Cardiac muscle cell (in vitro differentiated cells and primary cell): ENCODE data around the gene TKT. TPM values are rescaled to one million over a fixed set of nuclear protein-coding genes. Genes with fewer than 3 reads are reported as not detected.

Experiments used
- DNase-seq, 2 donors: peaks; one replicate each; pipeline versions ENCODE4 v3.0.0 to v3.0.0-alpha.2; 2010 to 2017; ENCODE audit warnings: low read depth in 1 of 2, low spot score in 1 of 2
- H3K27ac ChIP-seq: fragments of 200-600 bp; sonication (generic); 2 replicates; pipeline ENCODE4 v1.5.1; 2016
- H3K27me3 ChIP-seq: fragments of 200-600 bp; sonication (generic); 2 replicates; pipeline ENCODE4 v1.6.0; 2016; ENCODE audit warnings: control low read depth
- H3K36me3 ChIP-seq: fragments of 200-600 bp; sonication (generic); 2 replicates; pipeline ENCODE4 v1.5.1; 2016; ENCODE audit warnings: control low read depth
- H3K4me1 ChIP-seq: fragments of 200-600 bp; sonication (generic); 2 replicates; pipeline ENCODE4 v1.8.1; 2017; ENCODE audit warnings: low read depth, mild to moderate bottlenecking, mixed run types
- H3K4me3 ChIP-seq: fragments of 200-600 bp; sonication (generic); 2 replicates; pipeline ENCODE4 v1.5.1; 2016; ENCODE audit warnings: mild to moderate bottlenecking
- H3K9me3 ChIP-seq: fragments of 200-600 bp; sonication (generic); 2 replicates; pipeline ENCODE4 v1.5.1; 2017; ENCODE audit warnings: low read depth, mild to moderate bottlenecking, control low read depth
- CTCF ChIP-seq: IDR thresholded peaks from 2 replicates; pipeline ENCODE4 v1.5.1; 2012; ENCODE audit warnings: low read depth, mild to moderate bottlenecking, low read length
- polyA plus RNA-seq: library from polyadenylated mRNA; unstranded; fragments of >200 nt; fragmentation: Nextera tagmentation; extraction: Ambion mirVana; gene quantifications from 2 replicates; pipeline ENCODE4 v1.2.1, GENCODE V29; 2016
- total RNA-seq: library from RNA; depleted of rRNA; stranded (reverse); fragments of >200 nt; gene quantifications from 2 replicates; pipeline ENCODE4 v1.2.3, GENCODE V29; 2016

Gene TKT
- total and polyA plus RNA-seq, 2 experiments from 2014 or later = 70.9 to 119 TPM

GRCh38 chr3:53217175-53217574 lies 38.6 kb downstream of the TKT start:
- no peaks in the 10 kb centered on the region for H3K4me1 ChIP-seq
- no peaks in the 10 kb centered on the region for H3K27me3 ChIP-seq
- H3K36me3 ChIP-seq = no peaks in the 10 kb centered on the region
- H3K27ac ChIP-seq = no peak overlapping the region
- no peak for DNase-seq
- no peaks in the 10 kb centered on the region for H3K9me3 ChIP-seq
- H3K4me3 ChIP-seq = no peak overlapping the region
- TF ChIP-seq CTCF = no peak

GRCh38 chr3:53216723-53217122 lies 39.1 kb downstream of the TKT start:
- no peaks in the 10 kb centered on the region for H3K36me3 ChIP-seq
- DNase-seq = no peak
- H3K4me3 ChIP-seq = no peak overlapping the region
- H3K27me3 ChIP-seq = no peaks in the 10 kb centered on the region
- no peaks in the 10 kb centered on the region for H3K4me1 ChIP-seq
- no peak for TF ChIP-seq CTCF
- no peaks in the 10 kb centered on the region for H3K9me3 ChIP-seq
- H3K27ac ChIP-seq = no peak overlapping the region

DNA sequence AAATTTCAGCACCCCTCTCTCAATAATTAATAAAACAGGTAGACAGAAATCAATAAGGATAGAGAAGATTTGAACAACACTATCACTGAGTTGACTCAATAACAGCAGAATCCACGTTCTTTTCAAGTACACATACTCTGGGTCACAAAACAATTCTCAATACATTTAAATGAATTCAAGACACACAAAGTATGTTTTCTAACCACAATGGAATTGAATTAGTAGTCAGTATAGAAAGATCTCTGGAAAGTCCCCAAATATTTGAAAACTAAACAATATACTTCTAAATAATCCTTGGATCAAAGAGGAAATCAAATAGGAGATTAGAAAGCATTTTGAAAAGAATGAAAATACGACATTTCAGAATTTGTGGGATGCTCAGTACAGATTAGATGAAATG lies 40.0 kb downstream of the TKT start:
- Histone ChIP-seq H3K27me3 (no peaks in the 10 kb centered on the region), H3K36me3 (no peaks in the 10 kb centered on the region), H3K4me1 (no peaks in the 10 kb centered on the region), H3K27ac (no peak overlapping the region), H3K9me3 (no peaks in the 10 kb centered on the region), H3K4me3 (no peak overlapping the region)
- TF ChIP-seq CTCF = no peak
- no peak for DNase-seq

DNA sequence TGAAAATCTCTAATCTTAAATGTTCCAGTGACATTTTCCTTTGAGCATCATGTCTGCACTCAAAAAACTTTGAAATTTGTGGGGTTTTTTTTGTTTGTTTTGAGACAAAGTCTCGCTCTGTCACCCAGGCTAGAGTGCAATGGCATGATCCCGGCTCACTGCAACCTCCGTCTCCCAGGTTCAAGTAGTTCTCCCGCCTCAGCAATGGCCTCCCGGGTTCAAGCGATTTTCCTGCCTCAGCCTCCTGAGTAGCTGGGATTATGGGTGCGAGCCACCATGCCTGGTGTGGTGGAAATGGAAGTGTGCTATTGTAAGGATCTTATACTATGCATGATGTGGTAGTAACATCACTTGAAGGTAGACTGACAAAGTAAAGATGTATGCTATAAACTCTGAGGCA lies 42.5 kb downstream of the TKT start:
- TF ChIP-seq CTCF = no peak
- no peaks in the 10 kb centered on the region for H3K36me3 ChIP-seq
- H3K27ac ChIP-seq = no peak overlapping the region
- no peaks in the 10 kb centered on the region for H3K9me3 ChIP-seq
- DNase-seq = no peak
- no peak overlapping the region for H3K4me3 ChIP-seq
- no peaks in the 10 kb centered on the region for H3K4me1 ChIP-seq
- no peaks in the 10 kb centered on the region for H3K27me3 ChIP-seq

- Histone ChIP-seq H3K36me3 (no peaks in the 10 kb centered on the region), H3K9me3 (no peaks in the 10 kb centered on the region), H3K27ac (no peak overlapping the region), H3K4me3 (no peak overlapping the region), H3K4me1 (no peaks in the 10 kb centered on the region), H3K27me3 (no peaks in the 10 kb centered on the region)
- DNase-seq = no peak
- no peak for TF ChIP-seq CTCF
These were observed 43.8 kb downstream of the TKT start for GRCh38 chr3:53211706-53212702.
